ENCODE data around the gene MAP3K21.
A peak's percentile ranks its signal among the peaks of the same experiment; 100 is the strongest.

Gene MAP3K21

GRCh38 chr1:233289676-233290075, 37.8 kb upstream of the MAP3K21 start:
- TF ChIP-seq, protein P1, sequence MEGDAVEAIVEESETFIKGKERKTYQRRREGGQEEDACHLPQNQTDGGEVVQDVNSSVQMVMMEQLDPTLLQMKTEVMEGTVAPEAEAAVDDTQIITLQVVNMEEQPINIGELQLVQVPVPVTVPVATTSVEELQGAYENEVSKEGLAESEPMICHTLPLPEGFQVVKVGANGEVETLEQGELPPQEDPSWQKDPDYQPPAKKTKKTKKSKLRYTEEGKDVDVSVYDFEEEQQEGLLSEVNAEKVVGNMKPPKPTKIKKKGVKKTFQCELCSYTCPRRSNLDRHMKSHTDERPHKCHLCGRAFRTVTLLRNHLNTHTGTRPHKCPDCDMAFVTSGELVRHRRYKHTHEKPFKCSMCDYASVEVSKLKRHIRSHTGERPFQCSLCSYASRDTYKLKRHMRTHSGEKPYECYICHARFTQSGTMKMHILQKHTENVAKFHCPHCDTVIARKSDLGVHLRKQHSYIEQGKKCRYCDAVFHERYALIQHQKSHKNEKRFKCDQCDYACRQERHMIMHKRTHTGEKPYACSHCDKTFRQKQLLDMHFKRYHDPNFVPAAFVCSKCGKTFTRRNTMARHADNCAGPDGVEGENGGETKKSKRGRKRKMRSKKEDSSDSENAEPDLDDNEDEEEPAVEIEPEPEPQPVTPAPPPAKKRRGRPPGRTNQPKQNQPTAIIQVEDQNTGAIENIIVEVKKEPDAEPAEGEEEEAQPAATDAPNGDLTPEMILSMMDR (IDR thresholded peaks at IDR 0.05; ENCODE audit: poor library complexity, severe bottlenecking), result no peak
- ATAC-seq (ENCODE audit: low read depth), result no peak
- Histone ChIP-seq H3K27me3 (ENCODE audit: insufficient read depth, poor library complexity, severe bottlenecking) (no peaks in the 10 kb centered on the region), H3K4me1 (ENCODE audit: insufficient read depth, poor library complexity, severe bottlenecking) (peaks cover 18% of the 10 kb centered on the region), H3K36me3 (ENCODE audit: low read depth) (peaks cover 35% of the 10 kb centered on the region), H3K9me3 (ENCODE audit: severe bottlenecking) (no peaks in the 10 kb centered on the region), H3K27ac (ENCODE audit: poor library complexity, severe bottlenecking) (no peak overlapping the region), H3K4me3 (ENCODE audit: severe bottlenecking) (no peak overlapping the region)
- DNase-seq (ENCODE audit: low spot score), result no peak

GRCh38 chr1:233290396-233291034, 37.0 kb upstream of the MAP3K21 start:
- ATAC-seq (ENCODE audit: low read depth), result no peak
- Histone ChIP-seq H3K36me3 (ENCODE audit: low read depth) (peaks cover 35% of the 10 kb centered on the region), H3K27me3 (ENCODE audit: insufficient read depth, poor library complexity, severe bottlenecking) (no peaks in the 10 kb centered on the region), H3K27ac (ENCODE audit: poor library complexity, severe bottlenecking) (no peak overlapping the region), H3K4me3 (ENCODE audit: severe bottlenecking) (no peak overlapping the region), H3K4me1 (ENCODE audit: insufficient read depth, poor library complexity, severe bottlenecking) (peaks cover 19% of the 10 kb centered on the region), H3K9me3 (ENCODE audit: severe bottlenecking) (no peaks in the 10 kb centered on the region)
- TF ChIP-seq, protein P1 (IDR thresholded peaks at IDR 0.05; ENCODE audit: poor library complexity, severe bottlenecking), result no peak
- DNase-seq (ENCODE audit: low spot score), result no peak

DNA sequence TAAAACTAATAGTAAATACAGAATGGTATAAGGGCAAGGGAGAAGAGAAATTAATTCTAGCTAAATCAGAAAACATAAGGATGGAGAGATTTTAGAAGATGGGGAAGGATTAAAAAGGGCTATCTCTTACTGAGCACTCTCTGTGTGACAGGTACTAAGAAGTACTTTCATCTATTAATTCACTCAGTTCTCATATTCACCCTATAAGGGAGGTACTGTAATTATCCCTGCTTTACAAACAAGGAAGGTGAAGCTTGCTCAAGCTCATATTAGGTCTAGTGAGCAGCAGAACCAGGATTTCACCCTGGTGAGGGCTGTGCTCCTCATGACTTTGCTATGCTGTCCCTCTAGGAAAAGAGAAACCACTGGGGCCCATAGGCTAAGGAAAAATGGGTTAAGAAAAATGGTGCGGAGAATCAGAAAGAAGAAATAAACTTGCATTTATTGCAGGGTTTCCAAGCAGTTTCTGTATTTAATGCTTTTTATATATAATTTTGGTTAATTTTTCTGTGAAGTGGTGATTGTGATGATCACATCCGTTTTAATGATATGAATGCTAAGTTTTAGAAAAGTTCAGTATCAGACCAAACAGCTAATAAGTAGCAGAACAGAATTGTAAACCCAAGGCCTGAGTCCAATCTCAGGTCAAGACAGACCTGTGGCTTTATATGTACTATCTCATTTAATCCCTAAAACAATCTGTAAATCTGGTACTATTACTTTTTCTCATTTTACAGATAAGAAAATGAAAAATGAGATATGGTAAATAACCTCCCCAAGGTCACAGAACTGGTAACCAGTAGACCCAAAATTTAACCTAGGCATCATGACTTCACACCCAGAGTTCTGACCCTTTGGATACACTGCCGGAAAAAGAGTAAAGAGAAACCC, 33.7 kb upstream of the MAP3K21 start:
- no peaks in the 10 kb centered on the region for H3K27me3 ChIP-seq (ENCODE audit: insufficient read depth, poor library complexity, severe bottlenecking)
- TF ChIP-seq, protein P1 (IDR thresholded peaks at IDR 0.05; ENCODE audit: poor library complexity, severe bottlenecking), result no peak
- ATAC-seq (ENCODE audit: low read depth) (no peak), DNase-seq (ENCODE audit: low spot score) (no peak)
- peak overlapping the region; percentile 75 for H3K27ac ChIP-seq (ENCODE audit: poor library complexity, severe bottlenecking)
- peak overlapping the region; percentile 89 for H3K4me3 ChIP-seq (ENCODE audit: severe bottlenecking)
- H3K4me1 ChIP-seq (ENCODE audit: insufficient read depth, poor library complexity, severe bottlenecking), result peaks cover 19% of the 10 kb centered on the region
- H3K36me3 ChIP-seq (ENCODE audit: low read depth), result peaks cover 21% of the 10 kb centered on the region
- H3K9me3 ChIP-seq (ENCODE audit: severe bottlenecking), result no peaks in the 10 kb centered on the region

GRCh38 chr1:233294913-233295236, 32.6 kb upstream of the MAP3K21 start:
- ATAC-seq (ENCODE audit: low read depth) (peak; percentile 75), DNase-seq (ENCODE audit: low spot score) (no peak)
- peak overlapping the region; percentile 75 for H3K27ac ChIP-seq (ENCODE audit: poor library complexity, severe bottlenecking)
- H3K27me3 ChIP-seq (ENCODE audit: insufficient read depth, poor library complexity, severe bottlenecking), result no peaks in the 10 kb centered on the region
- H3K4me3 ChIP-seq (ENCODE audit: severe bottlenecking), result peak overlapping the region; percentile 89
- TF ChIP-seq, protein P1 (IDR thresholded peaks at IDR 0.05; ENCODE audit: poor library complexity, severe bottlenecking), result no peak
- H3K4me1 ChIP-seq (ENCODE audit: insufficient read depth, poor library complexity, severe bottlenecking), result peaks cover 19% of the 10 kb centered on the region
- H3K36me3 ChIP-seq (ENCODE audit: low read depth), result peaks cover 11% of the 10 kb centered on the region; the same call in 1 of the 2 replicates
- no peaks in the 10 kb centered on the region for H3K9me3 ChIP-seq (ENCODE audit: severe bottlenecking)

Data from RWPE2 (cell line).